A549 (cell line): ENCODE measurements around the gene ZNF625. TPM values are rescaled to one million over a fixed set of nuclear protein-coding genes. Genes with fewer than 3 reads are reported as not detected.
"Not testable (repeated sequence)": the region's sequence is repeated elsewhere in the genome, so short reads cannot be mapped to it uniquely, and the experiment has no call there.

ENCODE experiments used
- ATAC-seq, 2 experiments: fragments of 200-7000 bp in 1 of 2; fragments of >200 bp in 1 of 2; cut with Nextera tagmentation in 1 of 2; cut with Tn5 transposase in 1 of 2; 3 replicates each; pipeline versions ENCODE4 v1.8.0 to v1.9.1; 2018 to 2020; ENCODE audit warnings: mild to moderate bottlenecking in 1 of 2, moderate library complexity in 1 of 2
- CTCF ChIA-PET: fragments of 300-600 bp; sonication (Branson Sonifier 250); formaldehyde crosslinking; extraction: SDS; loops from one replicate; lab custom pipeline; 2021; ENCODE audit warnings: antibody characterized with exemption, inconsistent platforms; lab: Yijun Ruan, JAX
- POLR2A ChIA-PET: fragments of 350-600 bp; formaldehyde crosslinking; extraction: SDS; loops from one replicate; lab custom pipeline; 2021; ENCODE audit warnings: antibody characterized with exemption, inconsistent platforms; lab: Yijun Ruan, JAX
- DNase-seq, 2 experiments: peaks; one replicate each; pipeline versions ENCODE4 v3.0.0 to v3.0.0-alpha.2; 2011 to 2016; ENCODE audit warnings: low read depth in 1 of 2, low spot score in 1 of 2
- FAIRE-seq: peaks from 2 replicates; lab custom pipeline; 2011; peaks lifted over from hg19 to GRCh38; lab: Jason Lieb, UNC
- H3K27ac ChIP-seq, 2 experiments: fragments of >200 bp; sonication (Bioruptor Twin); formaldehyde crosslinking; 3 replicates each; pipeline ENCODE4 v1.5.1; 2016 to 2017
- H3K4me1 ChIP-seq: fragments of >200 bp; sonication (Bioruptor Twin); formaldehyde crosslinking; 3 replicates; pipeline ENCODE4 v1.6.1; 2016
- H3K4me2 ChIP-seq: fragments of >200 bp; sonication (Bioruptor Twin); formaldehyde crosslinking; 3 replicates; pipeline ENCODE4 v1.6.1; 2016
- H3K4me3 ChIP-seq: fragments of >200 bp; sonication (Bioruptor Twin); formaldehyde crosslinking; 3 replicates; pipeline ENCODE4 v1.5.1; 2016
- H3K9me3 ChIP-seq: fragments of >200 bp; sonication (Bioruptor Twin); formaldehyde crosslinking; 3 replicates; pipeline ENCODE4 v1.6.1; 2016
- BHLHE40 ChIP-seq: IDR thresholded peaks from 2 replicates; pipeline ENCODE4 v1.6.1; 2012; ENCODE audit warnings: low read depth, low read length, inconsistent platforms
- CBX8 ChIP-seq: fragments of 200-600 bp; sonication (generic); IDR thresholded peaks from 2 replicates; pipeline ENCODE4 v1.6.1; 2016
- CEBPB ChIP-seq, 2 experiments: fragments of >200 bp in 1 of 2; sonication (Bioruptor Twin) in 1 of 2; formaldehyde crosslinking in 1 of 2; IDR thresholded peaks; 2 replicates each; pipeline ENCODE4 v1.6.1; 2012 to 2016
- CHD2 ChIP-seq: fragments of 150-350 bp; IDR thresholded peaks from 2 replicates; pipeline ENCODE4 v1.6.1; 2014; ENCODE audit warnings: low read length; ENCODE audit not compliant: partially characterized antibody
- EHMT2 ChIP-seq: fragments of 200-600 bp; sonication (generic); IDR thresholded peaks from 2 replicates; pipeline ENCODE4 v1.6.1; 2016; ENCODE audit warnings: antibody characterized with exemption, low read depth, mild to moderate bottlenecking, moderate library complexity
- FOSB ChIP-seq: fragments of 250-450 bp; sonication (Bioruptor Pico); IDR thresholded peaks from 2 replicates; pipeline ENCODE4 v1.5.0; 2020; ENCODE audit warnings: mild to moderate bottlenecking, moderate library complexity
- FOSL2 ChIP-seq, 2 experiments: fragments of 450-650 bp in 1 of 2; fragments of >200 bp in 1 of 2; sonication (Bioruptor Twin) in 1 of 2; formaldehyde crosslinking; IDR thresholded peaks; 2 replicates each; pipeline versions ENCODE4 v1.5.0 to v1.6.1; 2016 to 2020; ENCODE audit warnings: mild to moderate bottlenecking in 1 of 2, moderate library complexity in 1 of 2
- FOXS1 ChIP-seq: fragments of 250-450 bp; sonication (Bioruptor Pico); IDR thresholded peaks from 2 replicates; pipeline ENCODE4 v1.5.0; 2020; ENCODE audit warnings: mild to moderate bottlenecking, moderate library complexity
- GATA3 ChIP-seq: IDR thresholded peaks from 2 replicates; pipeline ENCODE4 v1.6.1; 2012; ENCODE audit warnings: borderline replicate concordance
- HDAC2 ChIP-seq: fragments of 200-600 bp; sonication (generic); IDR thresholded peaks from 2 replicates; pipeline ENCODE4 v1.6.1; 2016
- HOXB13 ChIP-seq: fragments of 250-450 bp; sonication (Bioruptor Pico); IDR thresholded peaks from 2 replicates; pipeline ENCODE4 v1.5.0; 2020; ENCODE audit warnings: low read depth, mild to moderate bottlenecking, moderate library complexity
- JUN ChIP-seq, 2 experiments: fragments of >200 bp; sonication (Bioruptor Twin); formaldehyde crosslinking; IDR thresholded peaks; 2 replicates in 1 of 2; 3 replicates in 1 of 2; pipeline ENCODE4 v1.6.1; 2016 to 2017
- NFE2L2 ChIP-seq: fragments of 150-350 bp; conservative IDR thresholded peaks from 2 replicates; pipeline ENCODE4 v1.6.1; 2014; ENCODE audit warnings: low read length
- NPAS2 ChIP-seq: fragments of 250-450 bp; sonication (Bioruptor Pico); IDR thresholded peaks from 2 replicates; pipeline ENCODE4 v1.8.0; 2022; ENCODE audit warnings: mild to moderate bottlenecking, moderate library complexity, borderline replicate concordance
- NR3C1 ChIP-seq: fragments of >200 bp; sonication (Bioruptor Twin); formaldehyde crosslinking; IDR thresholded peaks from 3 replicates; pipeline ENCODE4 v1.6.1; 2017
- RAD21 ChIP-seq, 2 experiments: fragments of >200 bp in 1 of 2; sonication (Bioruptor Twin) in 1 of 2; formaldehyde crosslinking in 1 of 2; IDR thresholded peaks in 1 of 2; conservative IDR thresholded peaks in 1 of 2; 2 replicates in 1 of 2; 3 replicates in 1 of 2; pipeline ENCODE4 v1.6.1; 2012 to 2018; ENCODE audit warnings: inconsistent platforms in 1 of 2
- SMC3 ChIP-seq: fragments of >200 bp; sonication (Bioruptor Twin); formaldehyde crosslinking; IDR thresholded peaks from 3 replicates; pipeline ENCODE4 v1.6.1; 2018; ENCODE audit warnings: inconsistent platforms
- SREBF2 ChIP-seq: fragments of 450-650 bp; IDR thresholded peaks from 2 replicates; pipeline ENCODE4 v1.6.1; 2014; ENCODE audit warnings: mild to moderate bottlenecking, moderate library complexity
- ZNF302 ChIP-seq: fragments of 250-450 bp; sonication (Bioruptor Pico); IDR thresholded peaks from 2 replicates; pipeline ENCODE4 v1.9.0; 2021; ENCODE audit warnings: inconsistent platforms, mild to moderate bottlenecking, moderate library complexity
- ZSCAN20 ChIP-seq: fragments of 250-450 bp; sonication (Bioruptor Pico); IDR thresholded peaks from 2 replicates; pipeline ENCODE4 v1.8.0; 2022; ENCODE audit warnings: mild to moderate bottlenecking, moderate library complexity
- WGBS: methylation state at CpG from one replicate; pipeline ENCODE4 v1.1.6; 2017; ENCODE audit errors: missing lambda C conversion rate; 5-methylcytosine and 5-hydroxymethylcytosine counted together
- polyA plus RNA-seq, 4 experiments: library from polyadenylated mRNA; depleted of rRNA in 3 of 4; stranded (reverse); fragments of >200 nt; fragmentation: RNase III in 1 of 4; extraction: RNeasy Plus Mini Kit Qiagen cat#74134 plus additional on column Dnase treatment in 1 of 4; gene quantifications; 2 replicates in 3 of 4; 3 replicates in 1 of 4; pipeline ENCODE4 v1.2.3, GENCODE V29; 2011 to 2017
- TF ChIP-seq, protein P1 (sequence below): fragments of 150-350 bp; IDR thresholded peaks from 2 replicates; pipeline ENCODE4 v1.6.1; 2014; ENCODE audit warnings: low read depth, mild to moderate bottlenecking, low read length
- TF ChIP-seq, protein P2 (sequence below): fragments of >200 bp; sonication (Bioruptor Twin); formaldehyde crosslinking; IDR thresholded peaks from 2 replicates; pipeline ENCODE4 v1.6.1; 2016
- TF ChIP-seq, protein P3 (sequence below): fragments of 200-600 bp; sonication (generic); IDR thresholded peaks from 2 replicates; pipeline ENCODE4 v1.6.1; 2016; ENCODE audit warnings: antibody characterized with exemption, mild to moderate bottlenecking, moderate library complexity
- TF ChIP-seq, protein P4 (sequence below): fragments of 250-450 bp; sonication (Bioruptor Pico); IDR thresholded peaks from 2 replicates; pipeline ENCODE4 v1.5.0; 2021; ENCODE audit warnings: mild to moderate bottlenecking, moderate library complexity, borderline replicate concordance

The ZNF625 gene
- polyA plus RNA-seq, 2 of the 4 experiments (the other 2 are of a cell fraction) = not detected

DNA sequence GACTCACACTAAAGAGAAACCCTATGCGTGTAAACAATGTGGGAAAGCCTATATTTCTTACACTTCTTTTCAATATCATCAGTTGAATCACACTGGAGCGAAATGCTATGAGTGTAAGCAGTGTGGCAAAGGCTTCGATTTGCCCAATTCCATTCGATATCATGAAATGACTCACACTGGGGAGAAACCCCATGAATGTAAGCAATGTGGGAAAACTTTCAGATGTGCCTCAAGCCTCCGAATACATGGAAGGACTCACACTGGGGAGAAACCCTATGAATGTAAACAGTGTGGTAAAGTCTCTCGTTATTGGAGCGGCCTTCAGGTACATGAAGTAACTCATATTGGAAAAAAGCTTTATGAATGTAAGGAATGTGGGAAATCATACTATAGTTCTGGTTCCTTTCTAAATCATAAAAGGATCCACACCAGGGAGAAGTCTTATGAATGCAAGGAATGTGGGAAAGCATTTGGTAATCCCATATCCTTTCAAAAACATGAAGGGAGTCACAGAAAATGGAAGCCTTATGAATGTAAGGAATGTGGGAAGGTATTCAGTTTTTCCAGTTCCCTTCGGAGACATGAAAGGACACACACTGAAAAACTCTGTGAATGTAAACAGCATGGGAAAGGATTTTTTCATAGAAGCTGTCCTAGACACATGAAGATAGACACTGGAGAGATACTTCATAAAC, 44.4 kb downstream of the ZNF625 start:
- ATAC-seq (no peak), DNase-seq (no peak), FAIRE-seq (no peak)
- 2% methylated on average over 8 of the region's 8 CpGs for WGBS
- H3K4me1 ChIP-seq = no peaks in the 10 kb centered on the region
- TF ChIP-seq HOXB13 (CRISPR knock-in tag) (no peak), NR3C1 (no peak), GATA3 (no peak), HDAC2 (no peak), ZSCAN20 (CRISPR knock-in tag) (no peak), BHLHE40 (no peak), NPAS2 (CRISPR knock-in tag) (no peak), CHD2 (no peak), FOSL2 (IDR thresholded peaks at IDR 0.05) (no peak), FOSL2 (CRISPR knock-in tag; IDR thresholded peaks at IDR 0.05) (no peak), SMC3 (no peak)
- TF ChIP-seq, all 56 proteins: peak for 0
- CTCF ChIA-PET = no interaction called here
- POLR2A ChIA-PET = no interaction called here
- no peak overlapping the region for H3K4me2 ChIP-seq
- no peak overlapping the region for H3K27ac ChIP-seq
- H3K4me3 ChIP-seq = no peak overlapping the region
- peaks cover 4% of the 10 kb centered on the region; the same call in 1 of the 3 replicates for H3K9me3 ChIP-seq

DNA sequence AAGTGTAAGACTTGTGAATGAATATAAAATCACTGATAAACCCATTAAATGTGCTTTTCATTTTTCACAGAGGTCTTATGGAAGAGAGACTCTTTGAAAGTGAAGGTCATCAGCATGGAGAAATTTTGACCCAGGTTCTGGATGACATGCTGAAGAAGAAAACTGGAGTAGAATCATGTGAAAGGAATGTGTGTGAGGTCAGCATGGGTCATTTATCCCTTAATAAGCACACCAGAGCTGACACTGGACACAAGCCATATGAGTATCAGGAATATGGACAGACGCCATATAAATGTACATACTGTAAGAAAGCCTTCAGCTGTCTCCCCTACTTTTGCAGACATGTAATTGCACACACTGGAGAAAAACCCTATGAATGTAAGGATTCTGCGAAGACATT, 45.4 kb downstream of the ZNF625 start:
- peaks cover 4% of the 10 kb centered on the region; the same call in 1 of the 3 replicates for H3K9me3 ChIP-seq
- TF ChIP-seq EHMT2 (no peak), ZNF302 (no peak), NFE2L2 (no peak), RAD21 (conservative IDR thresholded peaks at IDR 0.05 in 1 of 2, IDR thresholded peaks at IDR 0.05 in 1 of 2) (no peak), SMC3 (no peak), FOSB (CRISPR knock-in tag) (no peak), JUN (IDR thresholded peaks at IDR 0.05) (no peak), CEBPB (IDR thresholded peaks at IDR 0.05) (no peak), FOXS1 (CRISPR knock-in tag) (no peak)
- TF ChIP-seq, protein P1, sequence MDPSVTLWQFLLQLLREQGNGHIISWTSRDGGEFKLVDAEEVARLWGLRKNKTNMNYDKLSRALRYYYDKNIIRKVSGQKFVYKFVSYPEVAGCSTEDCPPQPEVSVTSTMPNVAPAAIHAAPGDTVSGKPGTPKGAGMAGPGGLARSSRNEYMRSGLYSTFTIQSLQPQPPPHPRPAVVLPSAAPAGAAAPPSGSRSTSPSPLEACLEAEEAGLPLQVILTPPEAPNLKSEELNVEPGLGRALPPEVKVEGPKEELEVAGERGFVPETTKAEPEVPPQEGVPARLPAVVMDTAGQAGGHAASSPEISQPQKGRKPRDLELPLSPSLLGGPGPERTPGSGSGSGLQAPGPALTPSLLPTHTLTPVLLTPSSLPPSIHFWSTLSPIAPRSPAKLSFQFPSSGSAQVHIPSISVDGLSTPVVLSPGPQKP = no peak
- TF ChIP-seq, all 56 proteins: peak for 0
- Histone ChIP-seq H3K4me3 (no peak overlapping the region), H3K27ac (no peak overlapping the region), H3K4me2 (no peak overlapping the region), H3K4me1 (no peaks in the 10 kb centered on the region)
- POLR2A ChIA-PET = no interaction called here
- 0% methylated on average over 2 of the region's 2 CpGs for WGBS
- DNase-seq (no peak), FAIRE-seq (no peak), ATAC-seq (no peak)
- CTCF ChIA-PET = no interaction called here

DNA sequence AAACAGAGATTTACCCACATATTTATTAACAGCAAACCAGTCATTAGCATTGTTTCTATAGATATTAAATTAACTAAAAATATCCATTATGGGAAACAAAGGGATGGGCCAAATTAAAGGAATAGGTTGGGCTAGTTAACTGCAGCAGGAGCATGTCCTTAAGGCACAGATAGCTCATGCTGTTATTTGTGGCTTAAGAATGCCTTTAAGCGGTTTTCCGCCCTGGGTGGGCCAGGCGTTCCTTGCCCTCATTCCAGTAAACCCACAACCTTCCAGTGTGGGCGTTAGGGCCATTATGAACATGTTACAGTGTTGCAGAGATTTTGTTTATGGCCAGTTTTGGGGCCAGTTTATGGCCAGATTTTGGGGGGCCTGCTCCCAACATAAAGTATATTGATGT, 52.6 kb downstream of the ZNF625 start:
- H3K4me3 ChIP-seq, DNase-seq, POLR2A ChIA-PET, FAIRE-seq, CTCF ChIA-PET, ATAC-seq, H3K4me1 ChIP-seq, H3K27ac ChIP-seq, H3K9me3 ChIP-seq, H3K4me2 ChIP-seq: not testable (repeated sequence)
- 0% methylated on average over 4 of the region's 4 CpGs for WGBS

DNA sequence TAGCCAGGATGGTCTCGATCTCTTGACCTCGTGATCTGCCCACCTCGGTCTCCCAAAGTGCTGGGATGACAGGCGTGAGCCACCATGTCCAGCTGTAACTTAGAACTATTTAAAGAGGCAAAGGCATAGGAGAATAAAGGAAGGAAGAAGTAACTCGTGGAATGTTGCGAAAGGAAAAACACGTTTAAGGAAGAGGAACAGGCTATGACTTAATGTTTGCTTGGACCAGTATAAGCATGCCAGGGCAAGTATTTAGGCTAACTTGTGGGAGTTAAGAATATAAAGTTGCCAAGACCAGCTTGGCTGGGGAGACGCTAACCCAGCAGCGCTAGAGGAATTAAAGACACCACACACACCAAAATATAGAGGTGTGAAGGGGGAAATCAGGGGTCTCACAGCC, 58.5 kb downstream of the ZNF625 start:
- Histone ChIP-seq H3K27ac (no peak overlapping the region), H3K4me1 (no peaks in the 10 kb centered on the region), H3K9me3 (peaks cover 4% of the 10 kb centered on the region; the same call in 1 of the 3 replicates), H3K4me3 (no peak overlapping the region), H3K4me2 (no peak overlapping the region)
- ATAC-seq (no peak), DNase-seq (no peak), FAIRE-seq (no peak)
- ChIA-PET POLR2A (no interaction called here), CTCF (no interaction called here)
- 22% methylated on average over 9 of the region's 9 CpGs for WGBS
- no peak for TF ChIP-seq EHMT2
- no peak for TF ChIP-seq GATA3
- no peak for TF ChIP-seq CBX8
- TF ChIP-seq ZSCAN20 (CRISPR knock-in tag) = no peak
- TF ChIP-seq, protein P2, sequence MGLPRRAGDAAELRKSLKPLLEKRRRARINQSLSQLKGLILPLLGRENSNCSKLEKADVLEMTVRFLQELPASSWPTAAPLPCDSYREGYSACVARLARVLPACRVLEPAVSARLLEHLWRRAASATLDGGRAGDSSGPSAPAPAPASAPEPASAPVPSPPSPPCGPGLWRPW = no peak
- TF ChIP-seq, protein P3, sequence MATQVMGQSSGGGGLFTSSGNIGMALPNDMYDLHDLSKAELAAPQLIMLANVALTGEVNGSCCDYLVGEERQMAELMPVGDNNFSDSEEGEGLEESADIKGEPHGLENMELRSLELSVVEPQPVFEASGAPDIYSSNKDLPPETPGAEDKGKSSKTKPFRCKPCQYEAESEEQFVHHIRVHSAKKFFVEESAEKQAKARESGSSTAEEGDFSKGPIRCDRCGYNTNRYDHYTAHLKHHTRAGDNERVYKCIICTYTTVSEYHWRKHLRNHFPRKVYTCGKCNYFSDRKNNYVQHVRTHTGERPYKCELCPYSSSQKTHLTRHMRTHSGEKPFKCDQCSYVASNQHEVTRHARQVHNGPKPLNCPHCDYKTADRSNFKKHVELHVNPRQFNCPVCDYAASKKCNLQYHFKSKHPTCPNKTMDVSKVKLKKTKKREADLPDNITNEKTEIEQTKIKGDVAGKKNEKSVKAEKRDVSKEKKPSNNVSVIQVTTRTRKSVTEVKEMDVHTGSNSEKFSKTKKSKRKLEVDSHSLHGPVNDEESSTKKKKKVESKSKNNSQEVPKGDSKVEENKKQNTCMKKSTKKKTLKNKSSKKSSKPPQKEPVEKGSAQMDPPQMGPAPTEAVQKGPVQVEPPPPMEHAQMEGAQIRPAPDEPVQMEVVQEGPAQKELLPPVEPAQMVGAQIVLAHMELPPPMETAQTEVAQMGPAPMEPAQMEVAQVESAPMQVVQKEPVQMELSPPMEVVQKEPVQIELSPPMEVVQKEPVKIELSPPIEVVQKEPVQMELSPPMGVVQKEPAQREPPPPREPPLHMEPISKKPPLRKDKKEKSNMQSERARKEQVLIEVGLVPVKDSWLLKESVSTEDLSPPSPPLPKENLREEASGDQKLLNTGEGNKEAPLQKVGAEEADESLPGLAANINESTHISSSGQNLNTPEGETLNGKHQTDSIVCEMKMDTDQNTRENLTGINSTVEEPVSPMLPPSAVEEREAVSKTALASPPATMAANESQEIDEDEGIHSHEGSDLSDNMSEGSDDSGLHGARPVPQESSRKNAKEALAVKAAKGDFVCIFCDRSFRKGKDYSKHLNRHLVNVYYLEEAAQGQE = no peak
- TF ChIP-seq NFE2L2 = no peak
- TF ChIP-seq, protein P4, sequence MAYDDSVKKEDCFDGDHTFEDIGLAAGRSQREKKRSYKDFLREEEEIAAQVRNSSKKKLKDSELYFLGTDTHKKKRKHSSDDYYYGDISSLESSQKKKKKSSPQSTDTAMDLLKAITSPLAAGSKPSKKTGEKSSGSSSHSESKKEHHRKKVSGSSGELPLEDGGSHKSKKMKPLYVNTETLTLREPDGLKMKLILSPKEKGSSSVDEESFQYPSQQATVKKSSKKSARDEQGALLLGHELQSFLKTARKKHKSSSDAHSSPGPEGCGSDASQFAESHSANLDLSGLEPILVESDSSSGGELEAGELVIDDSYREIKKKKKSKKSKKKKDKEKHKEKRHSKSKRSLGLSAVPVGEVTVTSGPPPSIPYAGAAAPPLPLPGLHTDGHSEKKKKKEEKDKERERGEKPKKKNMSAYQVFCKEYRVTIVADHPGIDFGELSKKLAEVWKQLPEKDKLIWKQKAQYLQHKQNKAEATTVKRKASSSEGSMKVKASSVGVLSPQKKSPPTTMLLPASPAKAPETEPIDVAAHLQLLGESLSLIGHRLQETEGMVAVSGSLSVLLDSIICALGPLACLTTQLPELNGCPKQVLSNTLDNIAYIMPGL (CRISPR knock-in tag) = no peak
- TF ChIP-seq SREBF2 = no peak
